ENCODE data around the gene APEX1.

APEX1 gene

GRCh38 chr14:20454516-20455354 lies at the start of gene APEX1, which contains the start of gene OSGEP:
Gene APEX1, plus strand, starts transcription at chr14:20455226. Its CDS starts 420 bp downstream, at chr14:20455646.
Gene OSGEP, minus strand, starts transcription at chr14:20454812. Its CDS starts 129 bp downstream, at chr14:20454683.
- peak; percentile 97 for DNase-seq

GRCh38 chr14:20409226-20409625 lies 45.8 kb upstream of the APEX1 start:
- no peak for DNase-seq

- DNase-seq, result no peak
Measured at GRCh38 chr14:20412411-20412810, 42.6 kb upstream of the APEX1 start.

- peak; percentile 72 for DNase-seq
Measured at GRCh38 chr14:20412876-20413743, 41.9 kb upstream of the APEX1 start, which contains the start of gene TEP1. Gene TEP1, minus strand, starts transcription at chr14:20413501. Its CDS starts 5,062 bp downstream, at chr14:20408439.

- no peak for DNase-seq
Measured at GRCh38 chr14:20413744-20414082, 41.3 kb upstream of the APEX1 start.

GRCh38 chr14:20415782-20416206 lies 39.2 kb upstream of the APEX1 start:
- peak; percentile 53 for DNase-seq

GRCh38 chr14:20416223-20416622 lies 38.8 kb upstream of the APEX1 start:
- no peak for DNase-seq

- no peak for DNase-seq
Measured at GRCh38 chr14:20417250-20418186, 37.5 kb upstream of the APEX1 start.

- DNase-seq, result no peak
Measured at GRCh38 chr14:20418501-20418909, 36.5 kb upstream of the APEX1 start.

- no peak for DNase-seq
Measured at GRCh38 chr14:20419419-20419818, 35.6 kb upstream of the APEX1 start.

GRCh38 chr14:20421267-20421666 lies 33.8 kb upstream of the APEX1 start:
- no peak for DNase-seq

- DNase-seq, result no peak
Measured at GRCh38 chr14:20422886-20423285, 32.1 kb upstream of the APEX1 start.

- DNase-seq, result no peak
Measured at GRCh38 chr14:20424851-20425250, 30.2 kb upstream of the APEX1 start.

- peak; percentile 31 for DNase-seq
Measured at GRCh38 chr14:20427231-20428009, 27.6 kb upstream of the APEX1 start.

GRCh38 chr14:20428010-20428365 lies 27.0 kb upstream of the APEX1 start:
- no peak for DNase-seq

- no peak for DNase-seq
Measured at GRCh38 chr14:20428802-20429201, 26.2 kb upstream of the APEX1 start.

- peak; percentile 83 for DNase-seq
Measured at GRCh38 chr14:20429801-20430669, 25.0 kb upstream of the APEX1 start.

- DNase-seq, result no peak
Measured at GRCh38 chr14:20434701-20435581, 20.1 kb upstream of the APEX1 start.

- no peak for DNase-seq
Measured at GRCh38 chr14:20435582-20436362, 19.3 kb upstream of the APEX1 start, which contains the start of gene KLHL33. Gene KLHL33, minus strand, starts transcription at chr14:20436166. Its CDS starts 355 bp downstream, at chr14:20435811.
